Tibial nerve (tissue), 4 donors: Measurements from ENCODE around the gene JAK1.
"Not testable (repeated sequence)": the region's sequence is repeated elsewhere in the genome, so short reads cannot be mapped to it uniquely, and the experiment has no call there.

Source experiments
- CTCF ChIP-seq, 5 experiments: fragments of 200-600 bp in 3 of 5; fragments of 450-650 bp in 2 of 5; sonication (generic) in 3 of 5; IDR thresholded peaks; one replicate each; pipeline ENCODE4 v1.5.1; 2016 to 2019; ENCODE audit warnings: antibody characterized with exemption in 5 of 5, mild to moderate bottlenecking in 3 of 5, moderate library complexity in 2 of 5
- EP300 ChIP-seq, 2 donors: sonication (generic); formaldehyde crosslinking; IDR thresholded peaks; one replicate each; pipeline ENCODE4 v1.6.1; 2017; ENCODE audit warnings: antibody characterized with exemption in 2 of 2, mild to moderate bottlenecking in 1 of 2
- POLR2A ChIP-seq, 2 donors: fragments of 450-650 bp; IDR thresholded peaks; one replicate each; pipeline ENCODE4 v1.6.1; 2017; ENCODE audit warnings: antibody characterized with exemption in 2 of 2, mild to moderate bottlenecking in 2 of 2, moderate library complexity in 2 of 2

GRCh38 chr1:64930640-64931039, 35.7 kb downstream of the JAK1 start:
- not testable (repeated sequence) for TF ChIP-seq EP300, CTCF, POLR2A (IDR thresholded peaks at IDR 0.05)
